CD8-positive, alpha-beta memory T cell (primary cell): Measurements from ENCODE around the gene GLCE. TPM values are rescaled to one million over a fixed set of nuclear protein-coding genes. Genes with fewer than 3 reads are reported as not detected.
A peak's percentile ranks its signal among the peaks of the same experiment; 100 is the strongest.

Experiments
- CTCF ChIA-PET: fragments of 350-600 bp; sonication (Branson Sonifier 250); formaldehyde crosslinking; loops from one replicate; lab custom pipeline; 2021; ENCODE audit warnings: antibody characterized with exemption; lab: Charles Lee
- POLR2A ChIA-PET: fragments of 350-600 bp; sonication (Branson Sonifier 250); formaldehyde crosslinking; loops from one replicate; lab custom pipeline; 2021; ENCODE audit warnings: antibody characterized with exemption; lab: Charles Lee
- DNase-seq, 5 donors: peaks; one replicate each; pipeline versions ENCODE4 v3.0.0 to v3.0.0-alpha.2; 2020 to 2022; ENCODE audit warnings: mixed read lengths in 1 of 5
- H3K27ac ChIP-seq: one replicate; pipeline ENCODE4 v1.7.0; 2013; ENCODE audit warnings: low read depth, mild to moderate bottlenecking, low read length, moderate library complexity
- H3K27me3 ChIP-seq: 2 replicates; pipeline ENCODE4 v1.7.0; 2013; ENCODE audit warnings: low read length, mild to moderate bottlenecking; ENCODE audit not compliant: insufficient read depth, poor library complexity, severe bottlenecking
- H3K36me3 ChIP-seq: 2 replicates; pipeline ENCODE4 v1.7.0; 2013; ENCODE audit warnings: mild to moderate bottlenecking, low read length, moderate library complexity; ENCODE audit not compliant: insufficient read depth
- H3K4me1 ChIP-seq: 2 replicates; pipeline ENCODE4 v1.7.0; 2013; ENCODE audit warnings: mild to moderate bottlenecking, low read length, moderate library complexity; ENCODE audit not compliant: insufficient read depth
- H3K4me3 ChIP-seq: 2 replicates; pipeline ENCODE4 v1.7.0; 2013; ENCODE audit warnings: mild to moderate bottlenecking, low read length
- H3K9me3 ChIP-seq: 2 replicates; pipeline ENCODE4 v1.7.0; 2013; ENCODE audit warnings: mild to moderate bottlenecking, low read length
- H3K27ac Mint-ChIP-seq, 8 donors: one replicate each; pipeline ENCODE4 v1.8.0; 2020 to 2021; ENCODE audit warnings: mixed read lengths in 8 of 8, mild to moderate bottlenecking in 6 of 8, inconsistent platforms in 3 of 8, moderate library complexity in 3 of 8
- H3K27me3 Mint-ChIP-seq, 2 donors: one replicate each; pipeline ENCODE4 v1.8.0; 2020 to 2021; ENCODE audit warnings: mixed read lengths in 2 of 2, mild to moderate bottlenecking in 1 of 2, moderate library complexity in 1 of 2
- H3K36me3 Mint-ChIP-seq, 3 donors: one replicate each; pipeline ENCODE4 v1.8.0; 2020 to 2021; ENCODE audit warnings: mixed read lengths in 3 of 3, inconsistent platforms in 1 of 3, mild to moderate bottlenecking in 1 of 3
- H3K4me1 Mint-ChIP-seq, 3 donors: one replicate each; pipeline ENCODE4 v1.8.0; 2020 to 2021; ENCODE audit warnings: mixed read lengths in 3 of 3, inconsistent platforms in 1 of 3, mild to moderate bottlenecking in 1 of 3
- H3K4me3 Mint-ChIP-seq, 7 donors: one replicate each; pipeline ENCODE4 v1.8.0; 2020 to 2021; ENCODE audit warnings: mixed read lengths in 7 of 7, mild to moderate bottlenecking in 6 of 7, moderate library complexity in 4 of 7, inconsistent platforms in 2 of 7
- H3K9me3 Mint-ChIP-seq, 5 donors: one replicate each; pipeline ENCODE4 v1.8.0; 2020 to 2022; ENCODE audit warnings: mixed read lengths in 5 of 5, mild to moderate bottlenecking in 3 of 5, moderate library complexity in 2 of 5, inconsistent platforms in 1 of 5
- polyA plus RNA-seq: library from polyadenylated mRNA; unstranded; fragments of 300-500 nt; fragmentation: Illumina TruSeq; gene quantifications from one replicate; pipeline ENCODE4 v1.2.3, GENCODE V29; 2021
- total RNA-seq, 2 experiments: library from RNA; stranded (reverse); gene quantifications; one replicate each; pipeline ENCODE4 v1.2.3, GENCODE V29; 2021

The GLCE gene
- total and polyA plus RNA-seq, 3 experiments from 2014 or later, result 5.4 to 8.4 (median 5.7) TPM

GRCh38 chr15:69292826-69293420 is 132.5 kb downstream of the GLCE start:
- H3K36me3 Mint-ChIP-seq, result no peaks in the 10 kb centered on the region
- Histone ChIP-seq H3K27ac (no peak overlapping the region), H3K9me3 (no peaks in the 10 kb centered on the region), H3K4me1 (no peaks in the 10 kb centered on the region), H3K27me3 (peaks cover 5% of the 10 kb centered on the region), H3K36me3 (no peaks in the 10 kb centered on the region), H3K4me3 (no peak overlapping the region)
- peaks cover 0 to 3% (median 0%) of the 10 kb centered on the region in 3 donors for H3K4me1 Mint-ChIP-seq
- H3K9me3 Mint-ChIP-seq, result peaks cover 0 to 2% (median 0%) of the 10 kb centered on the region in 5 donors
- CTCF ChIA-PET, result no interaction called here
- no peak for DNase-seq
- peaks cover 17 to 20% of the 10 kb centered on the region in 2 donors for H3K27me3 Mint-ChIP-seq
- H3K27ac Mint-ChIP-seq, result no peak overlapping the region
- H3K4me3 Mint-ChIP-seq, result no peak overlapping the region
- POLR2A ChIA-PET, result no interaction called here

DNA sequence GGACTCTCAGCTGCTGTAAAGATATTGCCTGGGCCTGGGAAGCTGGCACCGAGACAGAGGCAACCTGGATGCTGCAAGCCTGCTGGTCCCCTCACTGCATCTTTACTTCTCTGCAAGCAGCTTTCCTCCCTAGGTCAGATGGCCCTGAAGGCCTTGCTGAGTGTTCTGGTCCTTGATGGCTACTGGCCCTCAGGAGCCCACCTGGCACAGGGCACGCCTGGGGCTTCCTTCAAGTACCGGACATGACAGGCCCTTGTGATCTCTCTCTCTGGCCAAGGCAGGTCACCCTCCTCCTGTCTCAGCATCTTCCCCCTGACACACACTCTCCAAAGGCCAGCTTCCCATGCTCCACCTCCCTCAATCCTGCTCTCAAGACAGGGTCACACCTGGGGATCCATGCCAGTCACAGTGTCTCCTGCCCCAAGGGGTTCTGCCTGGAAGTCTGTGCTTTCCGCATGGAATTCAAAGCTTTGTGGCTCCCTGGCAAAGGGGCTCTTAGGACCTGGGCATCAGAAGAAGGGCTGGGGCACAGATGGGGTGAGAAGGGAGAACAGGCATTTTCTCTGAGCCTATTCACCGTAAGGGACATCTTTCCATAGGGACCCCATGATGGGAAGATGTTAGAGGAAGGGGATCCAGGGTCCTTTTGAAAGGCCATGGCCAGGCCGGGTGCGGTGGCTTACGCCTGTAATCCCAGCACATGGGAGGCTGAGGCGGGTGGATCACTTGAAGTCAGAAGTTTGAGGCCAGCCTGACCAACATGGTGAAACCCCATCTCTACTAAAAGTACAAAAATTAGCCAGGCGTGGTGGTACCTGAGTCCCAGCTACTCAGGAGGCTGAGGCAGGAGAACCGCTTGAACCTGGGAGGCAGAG is 133.5 kb downstream of the GLCE start:
- Histone ChIP-seq H3K27ac (no peak overlapping the region), H3K27me3 (peaks cover 10% of the 10 kb centered on the region), H3K9me3 (no peaks in the 10 kb centered on the region), H3K4me1 (no peaks in the 10 kb centered on the region), H3K36me3 (no peaks in the 10 kb centered on the region), H3K4me3 (no peak overlapping the region)
- no peak for DNase-seq
- H3K36me3 Mint-ChIP-seq, result no peaks in the 10 kb centered on the region
- no peak overlapping the region for H3K27ac Mint-ChIP-seq
- H3K9me3 Mint-ChIP-seq, result peaks cover 0 to 2% (median 0%) of the 10 kb centered on the region in 5 donors
- no peak overlapping the region for H3K4me3 Mint-ChIP-seq
- H3K4me1 Mint-ChIP-seq, result peaks cover 0 to 4% (median 0%) of the 10 kb centered on the region in 3 donors
- H3K27me3 Mint-ChIP-seq, result peaks cover 22% of the 10 kb centered on the region in 2 donors
- ChIA-PET CTCF (no interaction called here), POLR2A (no interaction called here)

DNA sequence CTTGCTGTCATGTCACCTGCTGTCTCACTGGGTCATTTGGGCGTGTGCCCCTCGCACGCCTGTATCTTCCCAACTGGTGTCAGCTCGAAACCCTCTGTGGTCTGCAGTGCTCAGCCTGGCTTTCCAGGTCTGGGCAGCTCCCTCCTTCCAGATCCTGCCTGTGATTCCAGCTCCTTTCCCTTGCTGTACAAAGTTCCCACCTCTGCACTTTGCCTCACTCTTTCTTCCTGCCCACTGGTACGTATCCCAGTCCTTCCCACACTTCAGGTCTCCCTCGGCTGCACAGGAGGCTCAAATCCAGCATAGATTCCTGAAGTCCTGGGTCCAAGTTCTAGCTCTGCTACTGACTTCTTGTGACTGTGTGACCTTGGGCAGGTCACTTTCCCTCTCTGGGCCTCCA is 136.2 kb downstream of the GLCE start:
- no peak overlapping the region for H3K27ac ChIP-seq
- no peak overlapping the region for H3K27ac Mint-ChIP-seq
- no peak for DNase-seq
- peaks cover 3 to 4% (median 4%) of the 10 kb centered on the region in 3 donors for H3K4me1 Mint-ChIP-seq
- peaks cover 36 to 38% of the 10 kb centered on the region in 2 donors for H3K27me3 Mint-ChIP-seq
- no peaks in the 10 kb centered on the region for H3K36me3 ChIP-seq
- H3K4me3 ChIP-seq, result no peak overlapping the region
- peaks cover 0 to 2% (median 0%) of the 10 kb centered on the region in 5 donors for H3K9me3 Mint-ChIP-seq
- CTCF ChIA-PET, result no interaction called here
- POLR2A ChIA-PET, result no interaction called here
- H3K9me3 ChIP-seq, result no peaks in the 10 kb centered on the region
- peaks cover 24% of the 10 kb centered on the region for H3K27me3 ChIP-seq
- H3K36me3 Mint-ChIP-seq, result no peaks in the 10 kb centered on the region
- no peaks in the 10 kb centered on the region for H3K4me1 ChIP-seq
- no peak overlapping the region for H3K4me3 Mint-ChIP-seq

GRCh38 chr15:69297642-69298353 is 137.4 kb downstream of the GLCE start:
- no peaks in the 10 kb centered on the region for H3K9me3 ChIP-seq
- H3K9me3 Mint-ChIP-seq, result peaks cover 0 to 2% (median 0%) of the 10 kb centered on the region in 5 donors
- DNase-seq, result no peak
- peaks cover 3 to 4% (median 4%) of the 10 kb centered on the region in 3 donors for H3K4me1 Mint-ChIP-seq
- H3K36me3 ChIP-seq, result no peaks in the 10 kb centered on the region
- ChIA-PET CTCF (no interaction called here), POLR2A (no interaction called here)
- H3K4me3 ChIP-seq, result no peak overlapping the region
- H3K27ac ChIP-seq, result no peak overlapping the region
- H3K4me1 ChIP-seq, result no peaks in the 10 kb centered on the region
- peaks cover 26% of the 10 kb centered on the region for H3K27me3 ChIP-seq
- H3K27me3 Mint-ChIP-seq, result peaks cover 42 to 47% of the 10 kb centered on the region in 2 donors
- peak overlapping the region in 6 of 7 donors; percentile 15 to 75 (median 40) for H3K4me3 Mint-ChIP-seq
- H3K36me3 Mint-ChIP-seq, result no peaks in the 10 kb centered on the region
- no peak overlapping the region for H3K27ac Mint-ChIP-seq

DNA sequence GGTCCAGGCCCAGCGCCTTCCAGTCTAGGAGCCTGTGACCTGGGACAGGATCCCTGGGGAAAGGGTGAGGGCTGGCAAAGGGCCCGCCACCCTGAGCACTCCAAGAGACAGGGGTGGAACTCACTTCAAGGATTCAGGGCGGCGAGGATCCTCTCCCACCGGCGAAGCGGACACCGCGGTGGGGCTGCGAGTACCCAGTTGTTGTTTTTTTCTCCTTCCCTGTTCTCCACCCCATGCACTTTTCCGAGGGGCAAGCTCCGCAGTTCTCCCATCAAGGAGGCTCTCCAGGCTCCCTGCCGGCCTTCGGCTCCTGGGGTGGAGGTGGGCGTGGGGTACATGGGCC is 137.9 kb downstream of the GLCE start:
- Histone ChIP-seq H3K4me1 (no peaks in the 10 kb centered on the region), H3K4me3 (no peak overlapping the region), H3K36me3 (no peaks in the 10 kb centered on the region), H3K27ac (no peak overlapping the region), H3K9me3 (no peaks in the 10 kb centered on the region), H3K27me3 (peaks cover 28% of the 10 kb centered on the region)
- CTCF ChIA-PET, result no interaction called here
- Mint-ChIP-seq H3K27me3 (peaks cover 44 to 50% of the 10 kb centered on the region in 2 donors), H3K4me1 (peaks cover 3 to 4% (median 4%) of the 10 kb centered on the region in 3 donors), H3K9me3 (peaks cover 0 to 2% (median 0%) of the 10 kb centered on the region in 5 donors), H3K27ac (no peak overlapping the region), H3K4me3 (peak overlapping the region in 4 of 7 donors; percentile 35 to 75 (median 46)), H3K36me3 (no peaks in the 10 kb centered on the region)
- POLR2A ChIA-PET, result no interaction called here
- no peak for DNase-seq

GRCh38 chr15:69298697-69299441 is 138.4 kb downstream of the GLCE start, which contains the start of gene PAQR5:
TSS of gene PAQR5 (plus strand) at chr15:69298912. CDS start at chr15:69360081, 61,169 bp downstream.
- no peak for DNase-seq
- Histone ChIP-seq H3K27ac (no peak within 1 kb of the TSS), H3K27me3 (peaks cover 28% of the 10 kb centered on the region), H3K9me3 (no peaks in the 10 kb centered on the region), H3K4me1 (no peaks in the 10 kb centered on the region), H3K36me3 (no peaks in the 10 kb centered on the region), H3K4me3 (no peak within 1 kb of the TSS)
- CTCF ChIA-PET, result no interaction called here
- Mint-ChIP-seq H3K4me3 (peak within 1 kb of the TSS in 6 of 7 donors; percentile 32 to 77 (median 48)), H3K4me1 (peaks cover 3 to 4% (median 4%) of the 10 kb centered on the region in 3 donors), H3K27me3 (peaks cover 48 to 53% of the 10 kb centered on the region in 2 donors), H3K9me3 (peaks cover 0 to 2% (median 0%) of the 10 kb centered on the region in 5 donors), H3K36me3 (no peaks in the 10 kb centered on the region), H3K27ac (no peak within 1 kb of the TSS)
- POLR2A ChIA-PET, result no interaction called here

DNA sequence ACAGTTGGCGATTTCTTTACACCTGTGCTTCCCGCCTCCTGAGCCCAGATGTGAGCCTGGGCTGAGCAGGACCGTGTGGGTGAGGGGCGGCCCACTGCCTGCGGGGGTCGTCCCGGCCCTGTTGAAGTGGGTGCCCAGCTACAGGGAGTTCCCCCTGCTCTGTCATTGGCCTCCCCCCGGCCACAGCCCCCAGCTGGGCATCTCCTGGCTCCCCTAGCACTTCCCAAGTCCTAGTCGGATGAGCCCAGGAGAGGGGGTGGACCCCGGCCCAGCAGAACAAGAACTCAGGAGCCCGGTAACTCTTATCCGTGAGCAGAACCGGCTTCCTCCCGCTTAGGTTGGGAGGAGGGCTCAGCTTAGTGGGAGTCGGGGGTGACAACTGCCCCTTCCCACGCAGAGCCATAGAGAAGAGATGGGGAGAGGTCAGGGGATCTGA is 139.0 kb downstream of the GLCE start:
- Histone ChIP-seq H3K27ac (no peak overlapping the region), H3K36me3 (no peaks in the 10 kb centered on the region), H3K27me3 (peaks cover 28% of the 10 kb centered on the region), H3K4me1 (no peaks in the 10 kb centered on the region), H3K9me3 (no peaks in the 10 kb centered on the region), H3K4me3 (no peak overlapping the region)
- H3K27me3 Mint-ChIP-seq, result peaks cover 50 to 57% of the 10 kb centered on the region in 2 donors
- CTCF ChIA-PET, result no interaction called here
- POLR2A ChIA-PET, result no interaction called here
- peaks cover 3 to 4% (median 4%) of the 10 kb centered on the region in 3 donors for H3K4me1 Mint-ChIP-seq
- H3K4me3 Mint-ChIP-seq, result peak overlapping the region in 3 of 7 donors; percentile 13 to 74 (median 44)
- H3K36me3 Mint-ChIP-seq, result no peaks in the 10 kb centered on the region
- no peak overlapping the region for H3K27ac Mint-ChIP-seq
- DNase-seq, result no peak
- H3K9me3 Mint-ChIP-seq, result peaks cover 0 to 2% (median 0%) of the 10 kb centered on the region in 5 donors
